Posterior vena cava (tissue), 2 donors: ENCODE measurements around the gene TMEM38A. TPM values are rescaled to one million over a fixed set of nuclear protein-coding genes. Genes with fewer than 3 reads are reported as not detected.
"Not testable (repeated sequence)": the region's sequence is repeated elsewhere in the genome, so short reads cannot be mapped to it uniquely, and the experiment has no call there.

Experiments used
- DNase-seq: peaks from one replicate; pipeline ENCODE4 v3.0.0-alpha.2; 2020; ENCODE audit warnings: low spot score
- intact Hi-C, 2 donors: fragments of 100-400 bp; cut with DNase I; formaldehyde crosslinking; loops; one replicate each; pipeline versions ENCODE4 v1.14.1 to v1.14.2; 2022 to 2023
- total RNA-seq, 2 donors: library from RNA; stranded (reverse); fragmentation: NEBNext Ultra II Directional; extraction: Animal tissue kit (Norgen Biotek cat#: 25700); gene quantifications; one replicate each; pipeline ENCODE4 v1.2.1, GENCODE V29; 2021
- donor health status: DM: yes; HTN: yes; CAD: no.
- donor health status: DM: yes; HTN: yes; CAD: no.

The TMEM38A gene
- total RNA-seq, 2 donors from 2014 or later = 1.9 to 3.5 TPM

DNA sequence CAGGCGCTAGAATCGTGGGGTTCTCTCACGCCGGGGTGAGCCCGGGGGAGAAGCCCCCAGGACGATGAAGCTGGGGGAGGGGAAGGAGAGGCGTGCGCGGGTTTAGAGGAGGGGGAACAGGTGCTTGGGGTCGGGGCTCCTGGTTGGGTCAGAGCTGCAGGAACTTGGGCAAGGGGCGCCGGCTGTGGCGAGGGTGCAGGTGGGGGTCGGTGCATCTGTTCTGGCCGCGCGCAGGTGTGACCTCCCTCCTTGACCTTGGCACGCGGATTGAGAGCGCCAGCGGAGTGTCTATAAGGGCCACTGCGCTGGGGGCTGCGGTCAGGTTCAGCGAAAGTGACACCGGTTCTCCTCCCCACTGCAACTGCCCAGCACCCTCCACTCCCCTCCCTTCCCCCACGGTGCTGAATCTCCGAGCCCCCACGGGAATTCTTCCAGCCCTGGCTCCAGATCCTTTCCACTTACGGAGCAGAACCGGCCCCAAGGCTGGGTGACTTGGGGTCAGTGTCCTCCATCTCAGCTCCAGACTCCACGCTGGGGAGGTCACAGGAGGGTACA is 618 bp downstream of the TMEM38A start:
- intact Hi-C loops = no loop called here
- peak; percentile 80 for DNase-seq

DNA sequence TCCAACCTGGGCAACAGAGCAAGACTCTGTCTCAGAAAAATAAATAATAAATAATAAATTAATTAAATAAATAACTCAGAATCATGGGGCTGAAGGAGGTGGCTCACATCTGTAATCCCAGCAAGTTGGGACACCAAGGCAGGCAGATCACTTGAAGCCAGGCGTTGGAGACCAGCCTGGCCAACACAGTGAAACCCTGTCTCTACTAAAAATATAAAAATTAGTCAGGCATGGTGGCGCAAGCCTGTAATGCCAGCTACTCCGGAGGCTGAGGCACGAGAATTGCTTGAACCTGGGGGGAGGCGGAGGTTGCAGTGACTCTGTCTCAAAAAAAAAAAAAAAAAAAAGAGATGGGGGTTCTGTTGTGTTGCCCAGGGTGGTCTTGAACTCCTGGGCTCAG is 7.2 kb downstream of the TMEM38A start:
- no peak for DNase-seq
- intact Hi-C loops = loop anchor here in 1 of 2 donors (5.0 kb wide), 1 partner anchor 311 kb away; no protein-coding TSS in a partner anchor

DNA sequence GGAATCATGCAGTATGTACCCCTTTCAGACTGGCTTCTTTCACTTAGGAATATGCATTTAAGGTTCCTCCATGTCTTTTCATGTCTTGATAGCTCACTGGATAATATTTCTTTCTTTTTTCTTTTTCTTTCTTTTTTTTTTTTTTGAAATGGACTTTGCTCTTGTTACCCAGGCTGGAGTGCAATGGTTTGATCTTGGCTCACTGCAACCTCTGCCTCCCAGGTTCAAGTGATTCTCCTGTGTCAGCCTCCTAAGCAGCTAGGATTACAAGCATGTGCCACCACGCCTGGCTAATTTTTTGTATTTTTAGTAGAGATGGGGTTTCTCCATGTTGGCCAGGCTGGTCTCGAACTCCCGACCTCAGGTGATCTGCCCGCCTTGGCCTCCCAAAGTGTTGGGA is 7.8 kb downstream of the TMEM38A start:
- DNase-seq = not testable (repeated sequence)
- intact Hi-C loops = loop anchor here in 1 of 2 donors (5.0 kb wide), 1 partner anchor 311 kb away; no protein-coding TSS in a partner anchor

DNA sequence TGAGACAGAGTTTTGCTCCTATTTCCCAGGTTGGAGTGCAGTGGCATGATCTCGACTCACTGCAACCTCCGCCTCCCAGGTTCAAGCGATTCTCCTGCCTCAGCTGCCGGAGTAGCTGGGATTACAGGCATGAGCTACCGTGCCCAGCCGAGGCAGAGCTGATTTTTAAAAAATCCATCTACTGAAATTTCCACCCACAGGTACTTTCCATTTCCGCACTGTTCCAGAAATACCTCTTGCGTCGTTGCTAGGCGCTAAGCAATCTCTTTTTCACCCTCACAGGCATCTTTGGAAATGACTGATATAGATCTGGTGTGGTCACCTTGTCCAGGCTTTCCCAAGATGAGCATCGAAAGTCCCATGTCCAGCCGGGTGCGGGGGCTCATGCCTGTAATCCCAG is 9.4 kb downstream of the TMEM38A start:
- intact Hi-C loops = no loop called here
- no peak for DNase-seq

DNA sequence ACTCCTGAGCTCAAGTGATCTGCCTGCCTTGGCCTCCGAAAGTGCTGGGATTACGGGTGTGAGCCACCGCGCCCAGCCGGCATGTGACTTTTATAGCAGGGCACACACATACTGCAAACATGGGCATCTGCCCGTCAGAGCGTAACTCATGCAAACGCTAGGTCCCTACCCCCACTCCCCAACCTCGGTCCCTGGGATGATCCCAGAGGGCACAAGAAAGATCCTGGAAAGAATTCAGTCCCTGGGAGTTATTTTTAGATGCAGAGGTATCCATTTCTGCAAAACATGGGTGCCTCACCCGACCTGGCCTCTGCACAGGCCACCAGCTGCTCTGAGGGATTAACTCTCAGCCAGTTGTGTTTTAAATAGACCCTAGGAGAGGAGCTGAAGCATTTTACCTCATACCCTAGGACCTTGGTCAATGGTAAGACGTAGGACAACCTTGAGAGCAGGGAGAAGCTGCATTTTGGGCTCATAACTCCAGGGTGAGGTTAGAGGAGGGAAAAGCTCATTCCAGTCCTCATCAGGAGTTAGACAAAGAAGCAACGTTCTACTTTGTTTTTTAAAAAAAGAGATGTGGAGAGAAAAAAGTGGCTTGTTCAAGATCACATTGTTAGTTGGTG is 10.8 kb downstream of the TMEM38A start:
- intact Hi-C loops = no loop called here
- DNase-seq = no peak

DNA sequence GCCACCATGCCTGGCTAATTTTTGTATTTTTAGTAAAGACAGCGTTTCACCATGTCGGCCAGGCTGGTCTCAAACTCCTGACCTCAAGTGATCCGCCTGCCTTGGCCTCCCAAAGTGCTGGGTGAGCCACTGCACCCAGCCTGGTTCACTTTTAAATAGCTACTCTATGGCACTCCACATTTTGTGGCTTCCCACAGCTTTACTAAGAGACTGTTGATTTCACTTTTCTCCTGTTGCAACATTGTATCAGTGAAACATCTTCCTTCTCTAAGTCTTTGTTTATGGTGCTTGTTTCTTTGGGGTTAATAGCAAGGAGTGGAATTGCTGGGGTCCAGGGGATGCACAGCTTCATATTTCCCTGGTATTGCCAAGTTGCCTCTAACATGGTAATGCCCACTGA is 12.3 kb downstream of the TMEM38A start:
- no peak for DNase-seq
- intact Hi-C loops = no loop called here

DNA sequence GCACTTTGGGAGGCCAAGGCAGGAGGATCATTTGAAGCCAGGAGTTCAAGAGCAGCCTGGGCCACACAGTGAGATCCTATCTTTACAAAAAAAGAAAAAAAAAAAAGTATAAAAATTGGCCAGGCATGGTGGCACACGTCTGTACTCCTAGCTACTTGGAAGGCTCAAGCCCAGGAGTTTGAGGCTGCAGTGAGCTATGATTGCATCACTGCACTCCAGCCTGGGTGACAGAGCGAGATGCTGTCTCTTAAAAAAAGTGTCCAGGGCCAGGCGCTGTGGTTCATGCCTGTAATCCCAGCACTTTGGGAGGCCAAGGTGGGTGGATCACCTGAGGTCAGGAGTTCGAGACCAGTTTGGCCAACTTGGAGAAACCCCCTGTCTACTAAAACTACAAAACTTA is 12.9 kb downstream of the TMEM38A start:
- intact Hi-C loops, DNase-seq: not testable (repeated sequence)

DNA sequence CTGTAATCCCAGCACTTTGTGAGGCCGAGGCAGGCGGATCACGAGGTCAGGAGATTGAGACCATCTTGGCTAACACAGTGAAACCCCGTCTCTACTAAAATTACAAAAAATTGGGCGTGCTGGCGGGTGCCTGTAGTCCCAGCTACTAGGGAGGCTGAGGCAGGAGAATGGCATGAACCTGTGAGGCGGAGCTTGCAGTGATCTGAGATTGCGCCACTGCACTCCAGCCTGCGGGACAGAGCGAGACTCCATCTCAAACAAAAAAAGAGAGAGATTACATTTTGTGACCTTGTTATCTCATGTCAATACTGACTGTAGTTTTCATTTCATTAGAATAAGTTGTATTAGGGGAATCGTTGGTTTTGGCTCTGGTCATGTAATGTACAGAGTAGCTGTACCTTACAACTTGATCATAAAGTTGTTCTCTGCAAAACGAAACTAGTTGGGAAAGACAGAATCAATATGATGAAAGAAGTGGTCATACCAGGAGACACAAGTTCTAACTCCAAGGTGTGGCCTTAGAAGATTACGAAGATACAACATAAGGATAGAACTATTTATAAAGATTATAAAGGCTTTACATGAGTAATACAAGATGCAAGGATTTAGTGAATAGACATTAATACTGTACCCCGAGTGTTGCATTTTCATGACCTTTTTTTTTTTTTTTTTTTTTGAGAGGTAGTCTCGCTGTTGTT is 15.3 kb downstream of the TMEM38A start:
- no peak for DNase-seq
- intact Hi-C loops = no loop called here

DNA sequence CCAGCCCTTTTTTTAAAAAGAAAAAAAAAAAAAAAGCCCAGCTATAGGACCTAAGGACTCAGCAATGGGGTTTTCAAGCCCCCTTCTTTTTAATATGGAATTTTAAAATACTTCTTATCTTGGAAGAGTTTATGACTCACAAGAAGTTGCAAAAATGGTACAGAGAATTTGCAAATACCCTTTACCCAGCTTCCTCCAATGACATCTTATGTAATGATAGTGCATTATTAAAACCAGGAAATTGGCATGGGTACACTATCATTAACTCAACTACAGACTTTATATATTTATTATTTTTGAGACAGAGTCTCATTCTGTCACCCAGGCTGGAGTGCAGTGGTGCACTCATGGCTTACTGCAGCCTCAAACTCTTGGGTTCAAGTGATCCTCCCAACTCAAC is 16.1 kb downstream of the TMEM38A start:
- no peak for DNase-seq
- intact Hi-C loops = no loop called here

DNA sequence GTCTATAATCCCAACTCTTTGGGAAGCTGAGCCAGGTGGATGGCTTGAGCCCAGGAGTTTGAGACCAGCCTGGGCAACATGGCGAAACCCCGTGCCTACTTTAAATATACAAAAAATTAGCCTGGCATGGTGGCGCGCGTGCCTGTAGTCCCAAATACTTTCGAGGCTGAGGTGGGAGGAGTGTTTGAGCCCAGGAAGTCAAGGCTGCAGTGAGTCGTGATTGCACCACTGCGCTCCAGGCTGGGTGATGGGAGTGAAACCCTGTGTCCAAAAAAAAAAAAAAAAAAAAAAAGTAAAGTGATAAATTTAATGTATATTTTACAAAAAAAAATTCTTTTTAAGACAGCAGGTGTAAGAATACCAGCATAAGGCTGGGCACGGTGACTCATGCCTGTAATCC is 17.6 kb downstream of the TMEM38A start:
- intact Hi-C loops = no loop called here
- DNase-seq = no peak

DNA sequence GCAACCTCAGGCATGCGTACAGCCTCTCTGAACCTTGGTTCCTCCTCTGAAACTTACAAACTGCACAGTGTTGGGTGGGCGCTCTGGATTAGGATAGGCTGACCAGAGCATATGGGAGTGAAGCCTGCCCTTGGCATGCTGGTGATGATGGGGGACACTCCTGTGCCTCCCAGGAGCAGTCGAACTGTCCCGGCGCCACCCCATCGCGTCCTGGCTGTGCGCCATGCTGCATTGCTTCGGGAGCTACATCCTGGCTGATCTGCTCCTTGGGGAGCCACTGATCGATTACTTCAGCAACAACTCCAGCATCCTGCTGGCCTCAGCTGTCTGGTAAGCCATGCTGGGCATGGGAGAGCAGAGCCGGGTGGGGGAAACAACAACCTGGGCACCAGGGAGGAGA is 18.9 kb downstream of the TMEM38A start:
- intact Hi-C loops = no loop called here
- no peak for DNase-seq

DNA sequence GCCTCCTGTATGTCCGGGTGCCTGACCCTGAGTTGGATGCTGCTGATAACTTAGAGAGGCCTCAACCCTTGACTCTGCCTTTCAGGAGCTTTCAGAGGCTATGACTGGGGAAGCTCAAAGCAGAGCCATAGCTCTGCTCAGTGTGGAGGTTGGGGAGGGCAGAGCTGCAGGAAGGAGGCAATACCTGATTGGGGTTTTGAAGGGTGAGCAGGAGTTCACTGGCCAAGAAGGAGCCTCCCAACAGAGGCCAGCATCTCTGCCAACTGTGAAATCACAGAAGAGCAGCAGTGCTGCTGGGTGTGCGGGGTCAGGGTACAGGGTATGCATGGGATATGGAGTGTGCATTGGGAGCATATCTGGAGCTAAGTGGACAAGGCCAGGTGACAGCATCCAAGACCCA is 21.6 kb downstream of the TMEM38A start:
- DNase-seq = no peak
- intact Hi-C loops = no loop called here

DNA sequence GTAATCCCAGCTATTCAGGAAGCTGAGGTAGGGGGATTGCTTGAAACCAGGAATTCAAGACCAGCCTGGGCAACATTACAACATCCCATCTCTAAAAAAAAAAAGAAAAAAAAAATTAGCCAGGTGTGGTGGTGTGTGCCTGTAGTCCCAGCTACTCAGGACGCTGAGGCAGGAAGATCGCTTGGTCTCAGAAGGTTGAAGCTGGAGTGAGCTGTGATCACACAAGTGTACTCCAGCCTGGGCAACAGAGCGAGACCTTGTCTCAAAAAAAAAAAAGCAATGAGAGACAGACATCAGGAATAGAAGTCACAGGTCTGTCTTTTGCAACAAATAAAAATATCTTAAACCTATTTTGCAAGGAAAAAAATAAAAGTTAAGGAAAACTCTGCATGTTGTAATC is 23.3 kb downstream of the TMEM38A start:
- intact Hi-C loops = no loop called here
- no peak for DNase-seq

DNA sequence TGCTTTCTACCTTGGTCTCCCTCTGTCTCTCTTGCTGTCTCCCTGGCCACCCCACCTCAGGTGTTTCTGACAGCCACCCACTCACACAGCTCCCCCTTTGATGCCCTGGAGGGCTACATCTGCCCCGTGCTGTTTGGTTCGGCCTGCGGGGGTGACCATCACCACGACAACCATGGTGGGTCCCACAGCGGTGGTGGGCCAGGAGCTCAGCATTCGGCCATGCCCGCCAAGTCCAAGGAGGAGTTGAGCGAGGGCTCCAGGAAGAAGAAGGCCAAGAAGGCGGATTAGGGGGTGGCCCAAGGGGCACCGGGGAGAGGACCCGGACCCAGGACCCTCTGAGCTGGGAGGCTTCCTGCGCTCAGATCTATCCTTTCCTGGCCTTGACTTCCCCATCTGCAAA is 27.1 kb downstream of the TMEM38A start:
- intact Hi-C loops = no loop called here
- DNase-seq = no peak

DNA sequence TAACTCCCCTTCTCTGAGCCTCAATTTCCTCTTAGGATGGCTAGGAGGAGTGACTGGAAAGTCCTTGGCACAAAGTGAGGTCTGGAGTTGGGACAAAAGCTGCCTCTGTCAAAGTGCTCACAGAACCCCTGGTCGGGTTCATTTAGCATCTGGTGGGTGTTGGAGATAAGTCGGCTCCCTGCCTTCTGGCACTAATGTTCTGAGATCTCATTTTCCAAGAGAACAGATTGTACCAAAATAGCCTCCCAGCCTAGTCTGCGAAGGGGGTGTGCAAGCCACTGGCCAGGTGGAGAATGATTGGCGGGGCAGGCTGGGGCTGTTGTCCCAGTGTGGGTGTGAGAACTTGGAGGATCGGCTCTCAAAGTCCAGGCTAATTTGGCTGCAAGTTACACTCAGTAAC is 38.0 kb downstream of the TMEM38A start:
- intact Hi-C loops = no loop called here

DNA sequence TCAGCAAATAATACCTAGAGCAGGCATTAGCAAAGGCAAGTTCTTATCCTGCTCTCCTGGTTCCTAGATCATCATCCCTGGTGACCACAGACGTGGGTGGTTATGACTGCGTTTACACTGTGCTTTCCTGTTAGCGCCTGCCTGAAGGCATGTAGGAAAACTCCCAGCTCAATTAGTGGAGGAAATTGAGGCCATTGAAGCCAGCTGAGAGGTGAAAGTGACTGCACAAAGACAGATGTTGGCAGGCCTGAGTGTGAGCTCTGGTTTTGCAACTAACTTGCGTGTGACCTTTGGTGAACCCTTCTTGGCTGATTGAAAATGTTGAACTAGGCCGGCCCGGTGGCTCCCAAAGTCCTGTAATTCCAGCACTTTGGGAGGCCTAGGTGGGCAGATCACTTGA is 41.2 kb downstream of the TMEM38A start:
- no peak for DNase-seq

More for the DNA sequence above, 38.0 kb downstream of the TMEM38A start:
- no peak for DNase-seq

DNA sequence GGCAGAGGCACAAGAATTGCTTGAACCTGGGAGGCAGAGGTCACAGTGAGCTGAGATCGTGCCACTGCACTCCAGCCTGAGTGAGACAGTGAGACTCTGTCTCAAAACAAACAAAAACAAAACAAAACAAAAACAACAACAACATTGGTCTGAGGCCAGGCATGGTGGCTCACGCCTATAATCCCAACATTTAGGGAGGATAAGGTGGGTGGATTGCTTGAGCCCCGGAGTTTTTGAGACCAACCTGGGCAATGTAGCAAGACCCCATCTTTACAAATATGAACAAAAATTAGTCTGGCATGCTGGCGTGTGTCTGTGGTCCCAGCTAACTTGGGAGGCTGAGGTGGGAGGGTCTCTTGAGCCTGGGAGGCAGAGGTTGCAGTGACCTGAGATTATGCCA is 42.7 kb downstream of the TMEM38A start:
- intact Hi-C loops = no loop called here
- DNase-seq = no peak

More for the DNA sequence above, 41.2 kb downstream of the TMEM38A start:
- intact Hi-C loops = no loop called here

DNA sequence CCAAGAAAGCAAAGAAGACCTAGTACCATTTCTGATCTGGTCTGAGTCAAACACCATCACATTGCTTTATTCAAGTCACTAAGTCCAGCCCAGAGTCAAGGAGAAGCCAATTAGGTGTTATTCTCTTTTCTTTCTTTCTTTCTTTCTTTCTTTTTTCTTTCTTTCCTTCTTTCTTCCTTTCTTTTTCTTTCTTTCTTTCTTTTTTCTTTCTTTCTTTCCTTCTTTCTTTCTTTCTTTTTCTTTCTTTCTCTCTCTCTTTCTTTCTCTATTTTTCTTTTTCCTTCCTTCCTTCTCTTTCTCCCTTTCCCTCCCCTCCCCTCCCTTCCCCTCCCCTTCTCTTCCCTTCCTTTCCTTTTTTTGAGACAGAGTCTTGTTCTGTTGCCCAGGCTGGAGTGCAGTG is 49.9 kb downstream of the TMEM38A start:
- intact Hi-C loops = loop anchor here in 1 of 2 donors (10.0 kb wide), 1 partner anchor 344 kb away; no protein-coding TSS in a partner anchor
- DNase-seq = not testable (repeated sequence)

DNA sequence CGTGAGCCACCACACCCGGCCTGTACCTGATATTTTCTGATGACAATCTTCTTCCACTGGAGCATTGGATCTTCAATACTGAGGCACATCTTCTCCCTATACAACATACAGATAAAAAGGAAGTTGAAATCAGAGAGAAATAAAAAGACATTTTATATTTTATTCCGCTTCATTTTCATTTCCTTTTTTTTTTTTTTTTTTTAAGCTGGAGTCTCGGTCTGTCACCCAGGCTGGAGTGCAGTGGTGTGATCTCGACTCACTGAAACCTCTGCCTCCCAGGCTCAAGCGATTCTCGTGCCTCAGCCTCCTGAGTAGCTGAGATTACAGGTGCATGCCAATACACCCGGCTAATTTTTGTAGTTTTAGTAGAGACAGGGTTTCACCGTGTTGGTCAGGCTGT is 51.4 kb downstream of the TMEM38A start:
- intact Hi-C loops = loop anchor here in 1 of 2 donors (10.0 kb wide), 1 partner anchor 343 kb away; no protein-coding TSS in a partner anchor

DNA sequence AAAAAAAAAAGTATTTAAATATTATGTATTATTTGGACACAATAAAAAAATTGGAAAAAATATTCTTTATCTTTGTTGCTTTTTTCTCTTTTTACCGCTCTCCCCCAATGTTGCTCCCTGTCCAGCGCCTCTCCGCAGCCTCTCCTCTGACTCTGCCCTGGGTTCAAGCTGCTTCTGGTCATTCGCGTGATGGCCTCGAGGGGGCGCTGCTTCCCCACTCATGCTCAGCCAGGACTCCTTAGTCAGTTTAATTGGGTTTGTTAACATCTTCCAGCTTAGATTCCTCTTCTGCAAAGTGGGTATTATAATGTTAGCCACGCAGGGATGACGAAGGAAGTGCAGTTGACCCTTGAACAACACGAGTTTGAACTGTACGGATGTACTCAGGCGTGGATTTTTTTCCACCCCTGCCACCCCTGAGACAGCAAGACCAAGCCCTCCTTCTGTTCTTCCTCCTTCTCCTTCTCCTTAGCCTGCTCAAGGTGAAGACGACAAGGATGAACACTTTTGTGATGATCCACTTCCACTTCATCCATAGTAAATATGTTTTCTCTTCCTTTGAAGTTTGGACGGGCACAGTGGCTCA is 53.9 kb downstream of the TMEM38A start:
- DNase-seq = peak; percentile 89
- intact Hi-C loops = loop anchor here in 1 of 2 donors (10.0 kb wide), 1 partner anchor 340 kb away; no protein-coding TSS in a partner anchor

More for the DNA sequence above, 51.4 kb downstream of the TMEM38A start:
- DNase-seq = not testable (repeated sequence)
